HG03066 (cell line): ENCODE data around the gene PDZD2.

Source experiments
- ATAC-seq: cut with Tn5 transposase; IDR thresholded peaks from one replicate; pipeline ENCODE4 v1.9.1; 2021; ENCODE audit warnings: low read depth; ENCODE audit not compliant: unreplicated experiment

Gene PDZD2

DNA sequence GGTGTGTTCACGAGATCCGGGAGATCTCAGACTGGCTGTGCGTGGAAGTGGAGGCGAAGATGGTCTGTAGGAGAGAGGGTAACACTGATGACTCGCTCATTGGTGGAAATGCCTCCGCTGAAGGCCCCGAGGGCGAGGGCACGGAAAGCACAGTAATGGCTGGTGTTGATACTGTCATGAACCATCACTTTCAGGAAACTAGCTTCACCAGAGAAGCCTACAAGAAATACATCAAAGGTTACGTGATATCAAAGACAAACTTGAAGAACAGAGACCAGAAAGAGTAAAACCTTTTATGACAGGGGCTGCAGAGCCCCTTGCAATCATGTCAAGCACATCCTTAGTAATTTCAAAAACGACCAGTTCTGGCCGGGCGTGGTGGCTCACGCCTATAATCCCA is 269.5 kb downstream of the PDZD2 start:
- ATAC-seq: no peak

DNA sequence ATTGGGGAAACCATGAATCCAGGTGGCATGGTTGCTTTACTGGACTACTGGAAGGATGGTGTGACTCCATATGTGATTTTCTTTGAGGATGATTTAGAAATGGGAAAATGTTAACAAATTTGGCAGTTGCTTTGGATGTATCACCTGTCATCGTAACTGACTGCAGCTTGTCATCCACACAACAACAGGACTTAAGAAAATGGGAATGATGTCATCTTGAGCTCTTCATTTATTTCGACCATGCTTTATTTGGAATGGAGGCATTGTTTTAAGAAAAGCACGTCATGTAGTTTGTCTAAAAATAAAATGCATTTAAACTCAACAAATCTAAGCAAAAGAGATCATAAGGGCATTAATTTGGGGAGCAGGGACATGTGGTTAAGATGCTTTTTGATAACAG is 270.1 kb downstream of the PDZD2 start:
- no peak for ATAC-seq

DNA sequence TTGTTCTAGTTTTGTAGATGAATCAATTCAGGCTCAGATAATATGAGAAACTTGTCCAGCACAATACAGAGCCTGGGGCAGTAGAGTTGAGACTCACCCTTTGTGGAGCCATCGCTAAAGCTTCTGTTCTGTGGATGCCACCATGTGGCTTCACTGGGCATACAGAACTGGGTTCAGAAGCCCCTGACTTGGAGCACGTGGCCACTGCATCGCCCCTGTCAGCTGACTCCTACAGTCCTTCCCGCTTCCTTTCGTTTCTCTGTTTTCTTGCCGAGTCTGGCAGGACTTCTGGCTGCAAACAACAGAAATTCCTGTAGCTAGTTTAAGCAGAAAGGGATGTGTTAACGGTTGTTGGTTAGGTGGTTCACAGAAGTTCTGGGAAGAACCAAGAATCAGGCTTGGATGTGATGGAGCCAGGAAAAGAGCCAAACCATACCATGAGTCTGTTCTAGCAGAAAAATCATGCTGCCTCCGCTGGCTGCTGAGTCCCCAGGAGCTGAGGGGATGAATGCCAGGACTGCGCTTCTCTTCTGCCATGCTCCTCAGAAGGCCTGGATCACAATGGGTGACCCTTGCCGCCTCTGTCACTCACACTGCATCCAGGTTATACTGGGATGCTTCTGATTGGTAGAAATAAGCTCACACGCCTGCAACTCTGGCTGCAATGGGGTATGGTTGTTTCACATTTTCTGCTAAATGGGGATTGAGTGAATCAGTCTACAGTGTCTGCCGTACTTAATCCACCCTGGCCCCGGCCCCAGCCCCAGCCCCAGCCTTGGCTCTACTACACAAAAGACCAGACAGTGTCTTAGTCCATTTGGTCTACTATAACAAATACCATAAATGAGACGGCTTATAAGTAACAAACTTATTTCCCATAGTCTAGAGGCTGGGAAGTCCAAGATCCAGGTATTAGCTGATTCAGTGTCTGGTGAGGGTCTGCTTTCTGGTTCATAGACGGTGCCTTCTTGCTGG is 272.6 kb downstream of the PDZD2 start:
- no peak for ATAC-seq

- ATAC-seq: no peak
Observed at GRCh38 chr5:31913808-31914207, 274.9 kb downstream of the PDZD2 start.

DNA sequence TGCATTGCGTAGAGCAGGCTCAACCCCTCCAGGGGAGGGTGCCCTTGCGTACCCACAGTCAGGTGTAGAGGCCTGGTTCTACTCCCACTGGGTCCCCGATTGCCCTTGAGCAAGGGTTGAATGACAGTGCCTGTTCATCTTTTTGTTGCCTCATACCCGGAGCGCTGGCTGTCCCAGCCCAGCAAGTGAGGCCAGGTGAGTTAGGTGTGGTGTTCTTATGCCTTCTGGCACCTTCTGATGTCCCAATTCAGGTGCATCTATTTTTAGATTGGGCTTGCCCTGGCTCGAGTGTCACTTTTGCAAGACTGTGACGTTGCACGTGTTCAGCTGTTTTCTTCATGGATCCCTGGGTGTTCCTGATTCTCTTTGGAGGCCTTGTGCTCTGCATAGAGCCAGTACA is 277.4 kb downstream of the PDZD2 start:
- no peak for ATAC-seq

DNA sequence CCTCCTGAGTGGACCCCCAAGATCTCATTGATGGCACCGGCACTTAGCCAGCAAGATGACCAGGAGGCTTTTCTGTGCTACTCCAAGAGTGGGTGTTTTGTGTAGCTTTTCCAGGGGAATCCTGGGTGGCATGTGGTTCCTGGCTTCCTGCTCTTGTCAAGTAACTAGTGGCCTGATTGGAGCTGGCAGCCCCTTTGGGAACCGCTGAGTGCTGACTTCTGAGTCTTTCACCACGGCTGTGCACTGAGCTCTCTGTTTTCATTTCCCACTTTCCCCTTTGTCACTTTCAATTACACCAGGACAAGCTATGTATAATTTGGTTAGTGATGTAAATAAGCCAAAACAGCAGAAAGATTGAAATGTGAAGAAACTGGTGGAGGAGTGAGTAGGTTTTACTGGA is 279.8 kb downstream of the PDZD2 start:
- ATAC-seq: no peak

- no peak for ATAC-seq
Observed at GRCh38 chr5:31921852-31922305, 282.9 kb downstream of the PDZD2 start.

DNA sequence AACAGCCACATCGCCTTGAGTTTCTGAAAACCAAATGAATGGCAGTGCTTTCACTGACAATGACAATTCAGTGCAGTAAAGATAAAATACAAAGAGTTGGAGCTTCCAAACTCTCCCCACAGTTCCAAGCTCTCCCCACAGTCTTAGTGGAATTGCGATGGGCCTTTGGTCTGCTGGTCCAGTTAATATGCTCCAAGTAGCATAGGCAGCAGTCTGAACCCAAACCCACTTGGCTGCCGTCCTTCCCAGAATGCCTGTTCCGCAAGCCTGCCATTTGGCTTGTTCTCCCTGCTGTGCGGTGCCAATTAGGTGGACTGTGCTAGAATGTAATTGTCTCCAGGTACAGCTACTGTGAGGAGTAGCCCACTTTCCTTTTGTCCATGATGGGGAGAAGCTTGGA is 285.1 kb downstream of the PDZD2 start:
- ATAC-seq: no peak

DNA sequence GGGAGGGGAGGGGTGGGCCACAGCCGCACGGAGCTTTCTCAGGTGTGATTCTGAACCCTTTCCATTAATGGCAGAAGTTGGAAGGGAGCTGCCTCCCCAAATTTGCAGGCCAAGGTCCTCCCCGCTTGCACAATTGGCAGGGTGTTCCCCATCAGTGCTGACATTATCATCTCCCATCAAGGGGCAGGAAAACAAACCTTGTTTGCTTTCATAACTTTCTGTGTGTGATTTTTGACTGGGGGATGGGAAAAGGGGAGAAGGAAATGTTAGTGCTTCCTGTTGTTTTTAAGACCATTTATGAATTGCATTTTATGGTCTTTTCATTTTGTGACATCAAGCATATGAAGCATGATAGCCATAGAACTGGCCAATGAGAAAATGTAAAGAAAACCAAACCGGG is 292.9 kb downstream of the PDZD2 start:
- ATAC-seq: no peak

DNA sequence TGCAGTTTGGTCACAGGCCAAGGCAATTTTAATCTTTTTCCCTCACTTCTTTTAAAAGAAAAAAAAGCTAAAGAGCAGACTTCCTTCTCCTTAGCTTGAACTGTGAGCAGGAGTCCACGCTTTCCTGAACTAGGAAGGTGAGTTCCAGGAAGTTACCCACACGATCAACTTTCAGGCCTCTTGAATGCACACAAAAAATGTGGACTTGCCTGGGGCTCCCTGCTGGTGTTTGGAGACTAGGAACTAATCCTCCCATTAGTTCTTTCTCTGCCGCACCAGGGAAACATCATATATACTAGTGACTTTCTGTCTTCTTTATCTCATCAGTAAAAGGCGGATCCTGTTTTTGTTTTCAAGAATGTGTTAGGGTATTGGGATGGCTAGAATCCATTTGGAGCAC is 295.2 kb downstream of the PDZD2 start:
- no peak for ATAC-seq

GRCh38 chr5:31935496-31936369 is 296.8 kb downstream of the PDZD2 start:
- ATAC-seq: no peak

GRCh38 chr5:31936683-31937082 is 297.8 kb downstream of the PDZD2 start:
- ATAC-seq: no peak

- ATAC-seq: no peak
Observed at GRCh38 chr5:31937226-31937625, 298.3 kb downstream of the PDZD2 start.

GRCh38 chr5:31937703-31938102 is 298.8 kb downstream of the PDZD2 start:
- no peak for ATAC-seq

GRCh38 chr5:31939151-31939550 is 300.2 kb downstream of the PDZD2 start:
- ATAC-seq: no peak

DNA sequence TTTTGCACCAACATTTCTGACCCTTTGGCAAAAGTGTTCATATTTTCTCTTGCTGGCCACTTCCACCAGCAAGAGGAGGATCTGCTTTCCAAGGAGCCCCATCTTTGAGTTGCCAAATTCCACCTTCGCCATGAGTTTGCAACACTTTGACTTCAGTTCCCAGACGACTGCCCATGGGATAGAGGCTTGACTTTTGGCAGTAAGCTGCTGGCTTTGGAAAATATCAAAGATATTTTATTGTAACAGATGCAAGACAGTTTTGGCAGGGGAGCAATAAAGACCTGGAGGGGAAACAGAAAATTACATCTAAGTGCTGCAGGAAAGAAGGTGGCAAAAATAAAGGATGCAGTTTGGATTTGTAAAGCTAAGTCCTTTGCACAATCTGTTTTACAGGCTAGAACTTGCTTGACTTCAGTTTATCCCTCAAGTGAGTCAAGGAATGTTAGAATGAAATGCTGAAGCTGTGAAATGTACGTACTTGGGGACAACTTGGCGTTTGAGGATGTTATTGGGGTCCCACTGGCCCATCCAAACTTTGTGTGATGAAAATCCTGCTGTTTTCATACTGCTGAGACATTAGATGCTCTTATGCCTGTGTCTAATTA is 302.3 kb downstream of the PDZD2 start:
- no peak for ATAC-seq

GRCh38 chr5:31942546-31942945 is 303.6 kb downstream of the PDZD2 start:
- no peak for ATAC-seq

DNA sequence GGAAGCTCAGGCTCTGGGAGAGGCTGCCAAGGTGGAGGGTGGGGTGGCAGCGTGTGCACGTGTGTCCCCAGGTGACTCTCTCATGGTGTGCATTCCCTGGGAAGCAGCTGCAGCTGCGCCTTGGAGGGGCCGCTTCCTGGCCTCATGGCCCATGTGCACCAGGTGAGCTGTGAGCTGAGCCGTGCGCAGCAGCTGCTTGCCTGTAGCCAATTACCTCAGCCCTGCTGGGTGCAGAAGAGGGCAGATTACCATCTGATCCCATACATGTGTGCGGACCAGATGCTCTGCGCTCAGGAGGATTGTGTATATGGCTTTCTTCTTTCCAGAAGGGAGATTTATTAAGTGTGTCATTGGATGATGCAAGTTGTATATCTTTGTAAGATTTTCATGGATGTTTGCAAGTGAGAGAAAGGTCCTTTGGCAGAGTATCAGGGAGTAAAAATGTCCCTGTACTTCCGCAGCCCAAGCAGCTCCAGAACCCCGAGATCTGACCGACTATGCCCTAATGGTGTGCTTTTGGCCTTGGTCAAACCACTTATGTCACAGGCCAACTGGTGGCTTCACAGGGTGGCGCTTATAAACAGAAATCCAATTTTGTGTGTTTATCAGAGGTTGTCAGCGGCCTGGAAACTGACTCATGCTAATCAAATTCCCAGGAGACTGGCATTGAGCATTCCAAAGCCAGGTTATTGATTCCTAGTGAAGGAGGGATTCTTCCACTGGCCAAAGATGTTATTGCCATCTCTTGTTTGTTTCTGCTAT is 305.9 kb downstream of the PDZD2 start:
- ATAC-seq: no peak

DNA sequence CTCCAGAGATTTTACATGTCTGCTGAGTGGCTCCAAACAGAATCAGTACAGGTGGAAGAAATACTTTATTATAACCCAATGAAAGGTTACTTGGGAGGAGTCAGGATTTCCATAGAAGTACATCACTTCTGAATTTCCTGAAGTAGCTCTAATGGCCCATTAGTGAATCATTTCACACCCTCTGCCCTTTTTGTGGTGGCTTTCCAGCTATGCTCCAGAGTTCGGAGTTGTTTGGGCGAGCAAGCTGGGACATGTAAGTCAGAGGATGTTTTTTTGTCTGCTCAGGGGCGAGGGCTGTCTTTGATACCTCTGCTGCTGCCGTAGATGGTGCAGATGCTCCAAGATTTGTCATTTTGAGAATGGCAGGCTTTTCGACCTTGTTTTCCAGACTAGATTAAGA is 309.1 kb downstream of the PDZD2 start:
- no peak for ATAC-seq

DNA sequence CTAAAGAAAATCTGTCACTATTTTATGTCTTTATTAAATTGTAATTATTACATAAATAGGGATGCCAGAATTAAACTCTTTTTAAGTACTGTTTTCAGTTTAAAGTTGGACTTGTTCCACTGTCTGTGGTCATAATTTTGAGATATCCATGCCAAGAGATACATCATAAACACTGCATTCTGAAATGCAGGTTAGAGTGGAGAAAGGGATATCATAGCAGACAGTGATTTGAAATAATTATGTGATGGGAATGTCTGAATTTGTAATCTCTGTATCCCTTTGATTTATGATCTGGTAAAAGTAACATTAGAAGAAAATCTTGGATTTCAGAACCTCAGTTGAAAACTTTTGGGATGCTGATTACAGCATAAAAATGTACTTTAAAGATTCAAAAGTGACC is 313.1 kb downstream of the PDZD2 start:
- no peak for ATAC-seq
